A549 (cell line): Measurements from ENCODE around the gene PLCB1.

Experiments used
- CTCF ChIP-seq: fragments of >200 bp; sonication (Bioruptor Twin); formaldehyde crosslinking; IDR thresholded peaks from 3 replicates; pipeline ENCODE4 v1.5.1; 2016
- PHF8 ChIP-seq: fragments of 200-600 bp; sonication (generic); IDR thresholded peaks from 2 replicates; pipeline ENCODE4 v1.6.1; 2016; ENCODE audit warnings: low read depth, mild to moderate bottlenecking, antibody characterized with exemption, moderate library complexity, borderline replicate concordance

- TF ChIP-seq PHF8 (no peak), CTCF (no peak)
Observed at GRCh38 chr20:8811801-8812594, 679.9 kb downstream of the PLCB1 start.
